ENCODE measurements around the gene ABCG1. TPM values are rescaled to one million over a fixed set of nuclear protein-coding genes. Genes with fewer than 3 reads are reported as not detected.

Gene ABCG1
- total and polyA plus RNA-seq, 2 donors (not counting 3 experiments of a cell fraction or from before 2014, with no cell fraction given): 6.7 to 19.6 TPM

GRCh38 chr21:42299324-42300044 lies 80.5 kb downstream of the ABCG1 start:
- H3K79me2 ChIP-seq (ENCODE audit: control insufficient read depth, insufficient read depth, low read length): no peaks in the 10 kb centered on the region
- H3K36me3 ChIP-seq (ENCODE audit: control insufficient read depth in 2 of 2, extremely low read depth in 1 of 2, insufficient read depth in 2 of 2, low read length in 2 of 2): no peaks in the 10 kb centered on the region
- no peaks in the 10 kb centered on the region for H4K20me1 ChIP-seq (replicated peaks; ENCODE audit: control insufficient read depth, extremely low read depth, insufficient read depth, low read length)
- no peaks in the 10 kb centered on the region for H3K9me1 ChIP-seq (replicated peaks; ENCODE audit: control insufficient read depth, extremely low read depth, insufficient read depth, low read length)
- no peak overlapping the region for H3K4me3 ChIP-seq (replicated peaks in 1 of 3; ENCODE audit: insufficient read depth in 1 of 3, low read depth in 1 of 3, low read length in 3 of 3)
- H3K9me3 ChIP-seq (replicated peaks; ENCODE audit: control insufficient read depth, insufficient read depth, low read length): no peaks in the 10 kb centered on the region
- H2AFZ ChIP-seq (ENCODE audit: low read depth, low read length): no peak overlapping the region
- H3K9ac ChIP-seq (replicated peaks; ENCODE audit: extremely low read depth, insufficient read depth, low read length): no peak overlapping the region
- DNase-seq (ENCODE audit: low read depth, low spot score): no peak
- no peak overlapping the region for H3K27ac ChIP-seq (ENCODE audit: insufficient read depth, low read depth, low read length)
- intact Hi-C loops (cut with micrococcal nuclease): no loop called here
- no peak overlapping the region for H3K4me2 ChIP-seq (ENCODE audit: insufficient read depth, low read length)
- no peaks in the 10 kb centered on the region for H3K27me3 ChIP-seq (ENCODE audit: control insufficient read depth in 2 of 2, insufficient read depth in 2 of 2, low read length in 2 of 2)
- FAIRE-seq: no peak
- TF ChIP-seq JUN (IDR thresholded peaks at IDR 0.05; ENCODE audit: borderline replicate concordance, insufficient read depth, insufficient read length, low read depth) (no peak), MYC (IDR thresholded peaks at IDR 0.05; ENCODE audit: low read depth, low read length) (no peak), GATA2 (IDR thresholded peaks at IDR 0.05; ENCODE audit: insufficient read depth, insufficient read length, low read depth, low read length) (no peak), FOS (IDR thresholded peaks at IDR 0.05; ENCODE audit: borderline replicate concordance, insufficient read depth, low read length) (no peak), EZH2 (IDR thresholded peaks at IDR 0.05; ENCODE audit: borderline replicate concordance, low read depth, low read length, severe bottlenecking) (no peak), POLR2A (IDR thresholded peaks at IDR 0.05; ENCODE audit: low read depth, low read length) (no peak)
- TF ChIP-seq, protein P1, sequence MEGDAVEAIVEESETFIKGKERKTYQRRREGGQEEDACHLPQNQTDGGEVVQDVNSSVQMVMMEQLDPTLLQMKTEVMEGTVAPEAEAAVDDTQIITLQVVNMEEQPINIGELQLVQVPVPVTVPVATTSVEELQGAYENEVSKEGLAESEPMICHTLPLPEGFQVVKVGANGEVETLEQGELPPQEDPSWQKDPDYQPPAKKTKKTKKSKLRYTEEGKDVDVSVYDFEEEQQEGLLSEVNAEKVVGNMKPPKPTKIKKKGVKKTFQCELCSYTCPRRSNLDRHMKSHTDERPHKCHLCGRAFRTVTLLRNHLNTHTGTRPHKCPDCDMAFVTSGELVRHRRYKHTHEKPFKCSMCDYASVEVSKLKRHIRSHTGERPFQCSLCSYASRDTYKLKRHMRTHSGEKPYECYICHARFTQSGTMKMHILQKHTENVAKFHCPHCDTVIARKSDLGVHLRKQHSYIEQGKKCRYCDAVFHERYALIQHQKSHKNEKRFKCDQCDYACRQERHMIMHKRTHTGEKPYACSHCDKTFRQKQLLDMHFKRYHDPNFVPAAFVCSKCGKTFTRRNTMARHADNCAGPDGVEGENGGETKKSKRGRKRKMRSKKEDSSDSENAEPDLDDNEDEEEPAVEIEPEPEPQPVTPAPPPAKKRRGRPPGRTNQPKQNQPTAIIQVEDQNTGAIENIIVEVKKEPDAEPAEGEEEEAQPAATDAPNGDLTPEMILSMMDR (IDR thresholded peaks at IDR 0.05; ENCODE audit: extremely low read depth in 1 of 2, insufficient read depth in 1 of 2, low read depth in 1 of 2, low read length in 2 of 2): no peak
- TF ChIP-seq, protein P2, sequence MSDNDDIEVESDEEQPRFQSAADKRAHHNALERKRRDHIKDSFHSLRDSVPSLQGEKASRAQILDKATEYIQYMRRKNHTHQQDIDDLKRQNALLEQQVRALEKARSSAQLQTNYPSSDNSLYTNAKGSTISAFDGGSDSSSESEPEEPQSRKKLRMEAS (IDR thresholded peaks at IDR 0.05; ENCODE audit: insufficient read depth, insufficient read length): no peak
- BruUV-seq (replicated peaks): no TSS peak
- CTCF ChIA-PET: no interaction called here
- POLR2A ChIA-PET: no interaction called here
- dilution Hi-C loops (cut with MboI; ENCODE audit: extremely low pct_ligation_motif_present, low sequenced_read_pairs): no loop called here
- peaks cover 10% of the 10 kb centered on the region for H3K4me1 ChIP-seq (ENCODE audit: control insufficient read depth, extremely low read depth, insufficient read depth, low read length)

Measured in endothelial cell of umbilical vein (primary cell).